IMR-90 (cell line): ENCODE results near the gene MARS2. TPM values are rescaled to one million over a fixed set of nuclear protein-coding genes. Genes with fewer than 3 reads are reported as not detected.

Experiments
- ATAC-seq: fragments of 200-7000 bp; cut with Tn5 transposase; 2 replicates; pipeline ENCODE4 v1.9.1; 2020; ENCODE audit warnings: low read depth, mild to moderate bottlenecking, moderate library complexity
- BruUV-seq: library from RNA; stranded (reverse); fragments of 400-500 nt; replicated peaks from 2 replicates; lab custom pipeline; 2021; lab: Mats Ljungman, UMichigan
- CTCF ChIA-PET: fragments of 300-600 bp; formaldehyde crosslinking; extraction: SDS; loops from one replicate; lab custom pipeline; 2021; ENCODE audit warnings: antibody characterized with exemption; lab: Yijun Ruan, JAX
- POLR2A ChIA-PET: fragments of 300-600 bp; sonication (Branson Sonifier 250); formaldehyde crosslinking; loops from one replicate; lab custom pipeline; 2022; ENCODE audit warnings: antibody characterized with exemption; ENCODE audit not compliant: unreplicated experiment; lab: Charles Lee
- DNase-seq: peaks from one replicate; pipeline ENCODE4 v3.0.0; 2013
- H2AFZ ChIP-seq: replicated peaks from 2 replicates; pipeline ENCODE3; 2013; ENCODE audit warnings: low read length, mild to moderate bottlenecking; ENCODE audit not compliant: poor library complexity
- H2AK5ac ChIP-seq: 2 replicates; pipeline ENCODE4 v1.6.1; 2013; ENCODE audit warnings: low read depth, low read length, inconsistent platforms
- H2AK9ac ChIP-seq: replicated peaks from 2 replicates; pipeline ENCODE3; 2013; ENCODE audit warnings: mild to moderate bottlenecking, low read depth, low read length, moderate library complexity; ENCODE audit not compliant: poor library complexity
- H2BK120ac ChIP-seq: 2 replicates; pipeline ENCODE4 v1.6.1; 2013; ENCODE audit warnings: low read depth, low read length, inconsistent platforms
- H2BK15ac ChIP-seq: 3 replicates; pipeline ENCODE4 v1.6.1; 2013; ENCODE audit warnings: low read depth, low read length, inconsistent platforms
- H2BK20ac ChIP-seq: 2 replicates; pipeline ENCODE4 v1.6.1; 2013; ENCODE audit warnings: low read depth, mild to moderate bottlenecking, inconsistent platforms, low read length, moderate library complexity
- H2BK5ac ChIP-seq: 2 replicates; pipeline ENCODE4 v1.6.1; 2013; ENCODE audit warnings: mild to moderate bottlenecking, low read depth, low read length, inconsistent platforms; ENCODE audit not compliant: poor library complexity, severe bottlenecking
- H3K14ac ChIP-seq: replicated peaks from 2 replicates; pipeline ENCODE4 v1.6.1; 2013; ENCODE audit warnings: low read depth, low read length, inconsistent platforms
- H3K18ac ChIP-seq: 2 replicates; pipeline ENCODE4 v1.6.1; 2013; ENCODE audit warnings: low read depth, low read length, control low read depth
- H3K23ac ChIP-seq: 2 replicates; pipeline ENCODE4 v1.6.1; 2013; ENCODE audit warnings: low read depth, low read length, inconsistent platforms
- H3K27ac ChIP-seq: 2 replicates; pipeline ENCODE4 v1.5.1; 2013; ENCODE audit warnings: mild to moderate bottlenecking, control low read depth, low read length; ENCODE audit not compliant: insufficient read depth
- H3K27me3 ChIP-seq: 2 replicates; pipeline ENCODE4 v1.6.1; 2013; ENCODE audit warnings: low read length; ENCODE audit not compliant: control insufficient read depth, insufficient read depth
- H3K36me3 ChIP-seq: 2 replicates; pipeline ENCODE4 v1.6.1; 2013; ENCODE audit warnings: low read length, mixed read lengths; ENCODE audit not compliant: control insufficient read depth, insufficient read depth
- H3K4ac ChIP-seq: 2 replicates; pipeline ENCODE4 v1.6.1; 2013; ENCODE audit warnings: low read depth, low read length, inconsistent platforms
- H3K4me1 ChIP-seq: 2 replicates; pipeline ENCODE4 v1.6.1; 2013; ENCODE audit warnings: low read length, mixed read lengths; ENCODE audit not compliant: control insufficient read depth, insufficient read depth
- H3K4me2 ChIP-seq: 2 replicates; pipeline ENCODE4 v1.6.1; 2013; ENCODE audit warnings: low read depth, mild to moderate bottlenecking, control low read depth, low read length, moderate library complexity
- H3K4me3 ChIP-seq: 2 replicates; pipeline ENCODE4 v1.5.1; 2013; ENCODE audit warnings: low read depth, mild to moderate bottlenecking, control low read depth, low read length, moderate library complexity; ENCODE audit not compliant: insufficient read depth
- H3K56ac ChIP-seq: 2 replicates; pipeline ENCODE4 v1.6.1; 2013; ENCODE audit warnings: low read length, inconsistent platforms; ENCODE audit not compliant: insufficient read depth; ENCODE audit errors: extremely low read depth
- H3K79me1 ChIP-seq, 2 experiments: 2 replicates each; pipeline ENCODE4 v1.6.1; 2013; ENCODE audit warnings: low read length in 2 of 2, inconsistent platforms in 1 of 2, low read depth in 1 of 2
- H3K9ac ChIP-seq: 2 replicates; pipeline ENCODE4 v1.6.1; 2013; ENCODE audit warnings: low read depth, low read length, control low read depth
- H3K9me1 ChIP-seq: 2 replicates; pipeline ENCODE4 v1.6.1; 2013; ENCODE audit warnings: low read length, inconsistent platforms; ENCODE audit not compliant: insufficient read depth
- H3K9me3 ChIP-seq: 2 replicates; pipeline ENCODE4 v1.6.1; 2013; ENCODE audit warnings: low read length; ENCODE audit not compliant: control insufficient read depth, insufficient read depth
- H4K20me1 ChIP-seq: 2 replicates; pipeline ENCODE4 v1.6.1; 2013; ENCODE audit warnings: low read length, inconsistent platforms; ENCODE audit not compliant: insufficient read depth
- H4K5ac ChIP-seq: 2 replicates; pipeline ENCODE4 v1.6.1; 2013; ENCODE audit warnings: mild to moderate bottlenecking, low read depth, low read length, control low read depth
- H4K8ac ChIP-seq, 2 experiments: 2 replicates each; pipeline ENCODE4 v1.6.1; 2013; ENCODE audit warnings: low read depth in 2 of 2, low read length in 2 of 2, control low read depth in 1 of 2, inconsistent platforms in 1 of 2
- H4K91ac ChIP-seq: 2 replicates; pipeline ENCODE4 v1.6.1; 2013; ENCODE audit warnings: low read depth, low read length, inconsistent platforms; ENCODE audit not compliant: insufficient read depth
- BHLHE40 ChIP-seq: fragments of 150-350 bp; IDR thresholded peaks from 2 replicates; pipeline ENCODE4 v1.6.1; 2016; ENCODE audit warnings: mild to moderate bottlenecking, low read depth, low read length
- CEBPB ChIP-seq: IDR thresholded peaks from 2 replicates; pipeline ENCODE4 v1.6.1; 2012; ENCODE audit warnings: low read depth, low read length, improper control_type of control experiment
- CHD1 ChIP-seq: IDR thresholded peaks from 2 replicates; pipeline ENCODE4 v1.6.1; 2012; ENCODE audit warnings: low read depth, low read length, improper control_type of control experiment
- ELK1 ChIP-seq: fragments of 150-350 bp; IDR thresholded peaks from 2 replicates; pipeline ENCODE4 v1.6.1; 2016; ENCODE audit warnings: low read depth, mild to moderate bottlenecking, low read length, moderate library complexity, borderline replicate concordance
- FOS ChIP-seq: fragments of 150-350 bp; IDR thresholded peaks from 2 replicates; pipeline ENCODE4 v1.6.1; 2016; ENCODE audit warnings: low read depth, low read length
- MAFK ChIP-seq: IDR thresholded peaks from 2 replicates; pipeline ENCODE4 v1.6.1; 2012; ENCODE audit warnings: low read depth, low read length, improper control_type of control experiment
- MXI1 ChIP-seq: IDR thresholded peaks from 2 replicates; pipeline ENCODE4 v1.6.1; 2012; ENCODE audit warnings: low read depth, mild to moderate bottlenecking, low read length, moderate library complexity, borderline replicate concordance
- NFE2L2 ChIP-seq: fragments of 150-350 bp; IDR thresholded peaks from 2 replicates; pipeline ENCODE4 v1.6.1; 2016; ENCODE audit warnings: low read depth, mild to moderate bottlenecking, low read length
- POLR2A ChIP-seq: IDR thresholded peaks from 2 replicates; pipeline ENCODE4 v1.6.1; 2012; ENCODE audit warnings: mild to moderate bottlenecking, low read depth, low read length
- RAD21 ChIP-seq: IDR thresholded peaks from 2 replicates; pipeline ENCODE4 v1.6.1; 2012; ENCODE audit warnings: low read length, improper control_type of control experiment
- RCOR1 ChIP-seq: IDR thresholded peaks from 2 replicates; pipeline ENCODE4 v1.6.1; 2012; ENCODE audit warnings: mild to moderate bottlenecking, low read length, improper control_type of control experiment; ENCODE audit not compliant: insufficient replicate concordance
- RFX5 ChIP-seq: IDR thresholded peaks from 2 replicates; pipeline ENCODE4 v1.8.0; 2012; ENCODE audit warnings: low read depth, mild to moderate bottlenecking, low read length, moderate library complexity
- SMC3 ChIP-seq: fragments of 150-350 bp; IDR thresholded peaks from 2 replicates; pipeline ENCODE4 v1.6.1; 2016; ENCODE audit warnings: low read depth, mild to moderate bottlenecking, antibody characterized with exemption, low read length, moderate library complexity
- WGBS, 2 experiments: methylation state at CpG; one replicate each; pipeline versions ENCODE4 v1.1.5 to v1.1.7; 2013; ENCODE audit warnings: missing lambda C conversion rate in 2 of 2; ENCODE audit not compliant: insufficient read length in 1 of 2; ENCODE audit errors: extremely low coverage in 2 of 2; 5-methylcytosine and 5-hydroxymethylcytosine counted together
- dilution Hi-C: fragments of 300-500 bp; cut with HindIII; formaldehyde crosslinking; loops from one replicate; pipeline ENCODE4 v1.14.3; 2018; ENCODE audit warnings: low sequenced_read_pairs; ENCODE audit not compliant: unreplicated experiment
- in situ Hi-C: fragments of 300-500 bp; cut with MboI; formaldehyde crosslinking; loops from 3 replicates; pipeline ENCODE4 v1.14.3; 2019; ENCODE audit warnings: low sequenced_read_pairs, inconsistent platforms, mixed read lengths
- intact Hi-C: fragments of 100-400 bp; cut with micrococcal nuclease; formaldehyde crosslinking; loops from 2 replicates; pipeline ENCODE4 v1.10.0; 2022
- polyA plus RNA-seq, 3 experiments: library from polyadenylated mRNA; depleted of rRNA; stranded (reverse); fragments of >200 nt; gene quantifications; 2 replicates each; pipeline ENCODE4 v1.2.3, GENCODE V29; 2012; ENCODE audit warnings: low replicate concordance in 1 of 3
- total RNA-seq: library from RNA; depleted of rRNA; stranded (reverse); fragments of >200 nt; gene quantifications from 2 replicates; pipeline ENCODE4 v1.2.3, GENCODE V29; 2012
- TF ChIP-seq, protein P1 (sequence below): fragments of 150-350 bp; IDR thresholded peaks from 2 replicates; pipeline ENCODE4 v1.6.1; 2017; ENCODE audit warnings: mild to moderate bottlenecking, antibody characterized with exemption, low read length, low read depth
- TF ChIP-seq, protein P2 (sequence below): conservative IDR thresholded peaks from 2 replicates; pipeline ENCODE4 v1.5.1; 2012; ENCODE audit warnings: mild to moderate bottlenecking, low read depth, low read length, improper control_type of control experiment

The MARS2 gene
- total and polyA plus RNA-seq, 2 of the 4 experiments (the other 2 are of a cell fraction), result 3.4 to 3.8 TPM

GRCh38 chr2:197700960-197701359, 4.2 kb upstream of the MARS2 start:
- ChIA-PET CTCF (no interaction called here), POLR2A (no interaction called here)
- H2BK15ac ChIP-seq, result no peak overlapping the region
- no peak overlapping the region for H3K4ac ChIP-seq
- TF ChIP-seq RAD21, result no peak
- TF ChIP-seq ELK1, result no peak
- no peak for TF ChIP-seq RCOR1
- TF ChIP-seq NFE2L2, result no peak
- TF ChIP-seq SMC3, result no peak
- TF ChIP-seq POLR2A, result no peak
- no peak for TF ChIP-seq FOS
- no peak for TF ChIP-seq BHLHE40
- TF ChIP-seq, protein P1, sequence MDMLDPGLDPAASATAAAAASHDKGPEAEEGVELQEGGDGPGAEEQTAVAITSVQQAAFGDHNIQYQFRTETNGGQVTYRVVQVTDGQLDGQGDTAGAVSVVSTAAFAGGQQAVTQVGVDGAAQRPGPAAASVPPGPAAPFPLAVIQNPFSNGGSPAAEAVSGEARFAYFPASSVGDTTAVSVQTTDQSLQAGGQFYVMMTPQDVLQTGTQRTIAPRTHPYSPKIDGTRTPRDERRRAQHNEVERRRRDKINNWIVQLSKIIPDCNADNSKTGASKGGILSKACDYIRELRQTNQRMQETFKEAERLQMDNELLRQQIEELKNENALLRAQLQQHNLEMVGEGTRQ, result no peak
- no peak for TF ChIP-seq RFX5
- no peak for TF ChIP-seq MAFK
- TF ChIP-seq, protein P2, sequence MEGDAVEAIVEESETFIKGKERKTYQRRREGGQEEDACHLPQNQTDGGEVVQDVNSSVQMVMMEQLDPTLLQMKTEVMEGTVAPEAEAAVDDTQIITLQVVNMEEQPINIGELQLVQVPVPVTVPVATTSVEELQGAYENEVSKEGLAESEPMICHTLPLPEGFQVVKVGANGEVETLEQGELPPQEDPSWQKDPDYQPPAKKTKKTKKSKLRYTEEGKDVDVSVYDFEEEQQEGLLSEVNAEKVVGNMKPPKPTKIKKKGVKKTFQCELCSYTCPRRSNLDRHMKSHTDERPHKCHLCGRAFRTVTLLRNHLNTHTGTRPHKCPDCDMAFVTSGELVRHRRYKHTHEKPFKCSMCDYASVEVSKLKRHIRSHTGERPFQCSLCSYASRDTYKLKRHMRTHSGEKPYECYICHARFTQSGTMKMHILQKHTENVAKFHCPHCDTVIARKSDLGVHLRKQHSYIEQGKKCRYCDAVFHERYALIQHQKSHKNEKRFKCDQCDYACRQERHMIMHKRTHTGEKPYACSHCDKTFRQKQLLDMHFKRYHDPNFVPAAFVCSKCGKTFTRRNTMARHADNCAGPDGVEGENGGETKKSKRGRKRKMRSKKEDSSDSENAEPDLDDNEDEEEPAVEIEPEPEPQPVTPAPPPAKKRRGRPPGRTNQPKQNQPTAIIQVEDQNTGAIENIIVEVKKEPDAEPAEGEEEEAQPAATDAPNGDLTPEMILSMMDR, result no peak
- TF ChIP-seq CEBPB, result no peak
- no peak for TF ChIP-seq CHD1
- no peak for TF ChIP-seq MXI1
- peaks cover 0 to 2% of the 10 kb centered on the region in 2 experiments; a peak in 3 of 4 replicates for H3K79me1 ChIP-seq
- H2AK9ac ChIP-seq, result no peak overlapping the region
- no peak overlapping the region for H3K9ac ChIP-seq
- peaks cover 3% of the 10 kb centered on the region; the same call in 1 of the 2 replicates for H4K20me1 ChIP-seq
- in situ Hi-C loops, result loop anchor here (10.0 kb wide), 1 partner anchor 186 kb away; the partner anchor contains the start of gene MOB4
- H3K4me2 ChIP-seq, result no peak overlapping the region
- H4K8ac ChIP-seq, result no peak overlapping the region
- no peak overlapping the region for H2AK5ac ChIP-seq
- BruUV-seq, result no TSS peak
- H2BK120ac ChIP-seq, result no peak overlapping the region
- no peak overlapping the region for H3K18ac ChIP-seq
- no peaks in the 10 kb centered on the region for H3K9me3 ChIP-seq
- H3K4me1 ChIP-seq, result no peaks in the 10 kb centered on the region
- no peak overlapping the region for H4K91ac ChIP-seq
- H3K14ac ChIP-seq, result no peak overlapping the region
- intact Hi-C loops, result loop anchor here (10.0 kb wide), 2 partner anchors 266 to 576 kb away; partner anchors contain the start of gene SF3B1
- dilution Hi-C loops, result no loop called here
- no peak overlapping the region for H2BK5ac ChIP-seq
- ATAC-seq, result no peak
- DNase-seq, result no peak
- no peak overlapping the region for H3K56ac ChIP-seq
- no peak overlapping the region for H3K27ac ChIP-seq
- H2BK20ac ChIP-seq, result no peak overlapping the region
- no peaks in the 10 kb centered on the region for H3K36me3 ChIP-seq
- H3K9me1 ChIP-seq, result no peaks in the 10 kb centered on the region
- WGBS, 2 experiments, result no CpG with 5 or more reads among the region's 3 CpGs
- H3K27me3 ChIP-seq, result no peaks in the 10 kb centered on the region
- peak overlapping the region; percentile 61 for H2AFZ ChIP-seq
- no peak overlapping the region for H4K5ac ChIP-seq
- no peak overlapping the region for H3K4me3 ChIP-seq
- no peak overlapping the region for H3K23ac ChIP-seq
